HEK293 (cell line): Measurements from ENCODE around the gene KBTBD13.

Experiments used
- CTCF ChIA-PET: fragments of 350-600 bp; formaldehyde crosslinking; extraction: SDS; loops from one replicate; lab custom pipeline; 2021; ENCODE audit warnings: antibody characterized with exemption; lab: Yijun Ruan, JAX
- POLR2A ChIA-PET: fragments of 300-600 bp; formaldehyde crosslinking; extraction: SDS; loops from one replicate; lab custom pipeline; 2020; ENCODE audit warnings: antibody characterized with exemption, inconsistent platforms; lab: Yijun Ruan, JAX
- H3K27ac ChIP-seq: fragments of 200-500 bp; sonication (Bioruptor generic); 2 replicates; pipeline ENCODE4 v1.5.1; 2014; ENCODE audit warnings: low read depth, low read length, control low read depth, inconsistent platforms; ENCODE audit errors: extremely low read depth
- H3K36me3 ChIP-seq, 2 experiments: fragments of 200-500 bp in 1 of 2; sonication (Bioruptor generic) in 1 of 2; 1 replicate in 1 of 2; 2 replicates in 1 of 2; pipeline ENCODE4 v1.5.1; 2014 to 2017; ENCODE audit warnings: inconsistent platforms in 2 of 2, low read length in 2 of 2; ENCODE audit not compliant: control insufficient read depth in 2 of 2, insufficient read depth in 1 of 2
- H3K4me1 ChIP-seq: fragments of 200-500 bp; sonication (Bioruptor generic); 2 replicates; pipeline ENCODE4 v1.5.1; 2014; ENCODE audit warnings: mild to moderate bottlenecking, low read length, inconsistent platforms; ENCODE audit not compliant: control insufficient read depth, insufficient read depth
- H3K4me3 ChIP-seq: 2 replicates; pipeline ENCODE4 v1.5.1; 2011; ENCODE audit warnings: low read depth, mild to moderate bottlenecking, control low read depth, low read length, moderate library complexity
- H3K9me3 ChIP-seq: fragments of 200-500 bp; sonication (Bioruptor generic); 2 replicates; pipeline ENCODE4 v1.5.1; 2014; ENCODE audit warnings: low read depth, low read length, inconsistent platforms; ENCODE audit not compliant: control insufficient read depth, insufficient read depth
- BCL11B ChIP-seq: fragments of 450-650 bp; formaldehyde crosslinking; IDR thresholded peaks from 2 replicates; pipeline ENCODE4 v1.5.1; 2016; ENCODE audit warnings: low read depth, missing biosample characterization, missing genetic modification characterization
- GFI1B ChIP-seq: fragments of 450-650 bp; formaldehyde crosslinking; IDR thresholded peaks from 2 replicates; pipeline ENCODE4 v1.5.1; 2016; ENCODE audit warnings: missing biosample characterization, missing genetic modification characterization
- KLF10 ChIP-seq: fragments of 450-650 bp; IDR thresholded peaks from 2 replicates; pipeline ENCODE4 v1.5.1; 2018; ENCODE audit warnings: missing biosample characterization, mild to moderate bottlenecking, missing genetic modification characterization
- ZNF121 ChIP-seq: fragments of 450-650 bp; formaldehyde crosslinking; IDR thresholded peaks from 2 replicates; pipeline ENCODE4 v1.5.1; 2016; ENCODE audit warnings: missing biosample characterization, missing genetic modification characterization
- ZNF211 ChIP-seq: fragments of 450-650 bp; formaldehyde crosslinking; IDR thresholded peaks from 2 replicates; pipeline ENCODE4 v1.5.1; 2016; ENCODE audit warnings: low read depth, missing biosample characterization, missing genetic modification characterization
- ZNF248 ChIP-seq: fragments of 450-650 bp; formaldehyde crosslinking; IDR thresholded peaks from 2 replicates; pipeline ENCODE4 v1.5.1; 2017; ENCODE audit warnings: missing biosample characterization, missing genetic modification characterization
- ZNF311 ChIP-seq: fragments of 450-650 bp; formaldehyde crosslinking; IDR thresholded peaks from 2 replicates; pipeline ENCODE4 v1.5.1; 2017; ENCODE audit warnings: missing biosample characterization, missing genetic modification characterization, borderline replicate concordance
- ZNF394 ChIP-seq: fragments of 450-650 bp; formaldehyde crosslinking; IDR thresholded peaks from 2 replicates; pipeline ENCODE4 v1.5.1; 2016; ENCODE audit warnings: missing biosample characterization, missing genetic modification characterization, mild to moderate bottlenecking, moderate library complexity, borderline replicate concordance
- ZNF404 ChIP-seq: fragments of 450-650 bp; formaldehyde crosslinking; IDR thresholded peaks from 2 replicates; pipeline ENCODE4 v1.5.1; 2017; ENCODE audit warnings: missing biosample characterization, missing genetic modification characterization
- ZNF426 ChIP-seq: fragments of 450-650 bp; formaldehyde crosslinking; IDR thresholded peaks from 2 replicates; pipeline ENCODE4 v1.5.1; 2017; ENCODE audit warnings: missing biosample characterization, missing genetic modification characterization, mild to moderate bottlenecking, inconsistent platforms, moderate library complexity
- ZNF529 ChIP-seq: fragments of 450-650 bp; formaldehyde crosslinking; IDR thresholded peaks from 2 replicates; pipeline ENCODE4 v1.5.1; 2017; ENCODE audit warnings: missing genetic modification characterization, missing biosample characterization; ENCODE audit not compliant: insufficient replicate concordance
- ZNF600 ChIP-seq: fragments of 450-650 bp; formaldehyde crosslinking; IDR thresholded peaks from 2 replicates; pipeline ENCODE4 v1.5.1; 2016; ENCODE audit warnings: missing biosample characterization, missing genetic modification characterization
- ZNF623 ChIP-seq: fragments of 450-650 bp; formaldehyde crosslinking; IDR thresholded peaks from 2 replicates; pipeline ENCODE4 v1.5.1; 2016; ENCODE audit warnings: missing biosample characterization, missing genetic modification characterization
- ZNF664 ChIP-seq: fragments of 450-650 bp; formaldehyde crosslinking; IDR thresholded peaks from 2 replicates; pipeline ENCODE4 v1.5.1; 2016; ENCODE audit warnings: missing biosample characterization, missing genetic modification characterization
- ZSCAN30 ChIP-seq: fragments of 450-650 bp; IDR thresholded peaks from 2 replicates; pipeline ENCODE4 v1.5.1; 2018; ENCODE audit warnings: missing biosample characterization, mild to moderate bottlenecking, missing genetic modification characterization, moderate library complexity
- TF ChIP-seq, protein P1 (sequence below): fragments of 450-650 bp; formaldehyde crosslinking; IDR thresholded peaks from 2 replicates; pipeline ENCODE4 v1.5.0; 2017; ENCODE audit warnings: missing biosample characterization, missing genetic modification characterization, borderline replicate concordance
- TF ChIP-seq, protein P2 (sequence below): fragments of 450-650 bp; formaldehyde crosslinking; optimal IDR thresholded peaks from 2 replicates; pipeline ENCODE3; 2016; ENCODE audit warnings: missing biosample characterization, mild to moderate bottlenecking, missing genetic modification characterization
- TF ChIP-seq, protein P3 (sequence below): fragments of 450-650 bp; formaldehyde crosslinking; conservative IDR thresholded peaks from 2 replicates; pipeline ENCODE4 v1.5.1; 2016; ENCODE audit warnings: low read depth, missing biosample characterization, missing genetic modification characterization
- TF ChIP-seq, protein P4 (sequence below): fragments of 450-650 bp; formaldehyde crosslinking; conservative IDR thresholded peaks from 2 replicates; pipeline ENCODE4 v1.5.1; 2016; ENCODE audit warnings: low read depth, missing biosample characterization, missing genetic modification characterization
- TF ChIP-seq, protein P5 (sequence below): fragments of 450-650 bp; formaldehyde crosslinking; IDR thresholded peaks from 2 replicates; pipeline ENCODE4 v1.5.1; 2017; ENCODE audit warnings: missing biosample characterization, missing genetic modification characterization

KBTBD13 gene

DNA sequence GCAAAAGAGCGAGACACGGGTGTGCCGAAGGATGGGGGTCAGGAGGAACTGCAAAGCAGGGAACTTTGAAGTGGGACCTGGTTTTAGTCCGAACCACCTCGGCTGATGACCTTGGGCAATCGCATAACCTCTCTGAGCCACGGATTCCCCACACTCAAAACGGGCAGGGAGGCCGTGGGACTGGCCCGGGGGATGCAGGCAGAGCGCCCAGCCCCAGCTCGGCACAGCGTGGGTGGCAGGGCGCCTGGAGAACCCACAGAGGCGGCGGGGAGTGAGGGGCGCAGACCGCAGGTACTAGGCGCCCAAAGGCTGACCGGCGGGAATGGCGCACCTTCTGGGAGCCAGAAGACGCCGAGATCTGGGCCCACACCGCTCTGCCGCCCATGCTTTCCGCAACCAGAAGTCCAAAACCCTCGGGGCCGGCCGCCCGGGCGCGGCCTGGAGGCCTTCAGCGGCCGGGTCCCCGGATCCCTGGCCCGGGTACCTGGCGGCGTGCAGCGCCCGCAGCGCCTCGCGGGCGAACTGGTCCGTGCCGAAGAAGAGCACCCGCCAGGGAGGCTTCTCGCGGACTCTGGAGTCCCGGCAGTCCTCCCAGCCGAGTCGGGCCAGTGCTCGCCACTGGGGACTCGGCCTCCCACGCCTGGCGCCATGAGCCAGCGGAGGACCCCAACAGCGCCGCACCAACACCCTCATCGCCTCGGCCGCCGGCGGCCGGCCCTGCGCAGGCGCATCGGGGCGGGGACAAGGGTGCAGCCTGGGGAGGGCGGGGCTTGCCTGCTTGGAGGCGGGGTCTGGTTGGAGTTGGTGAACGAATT, 47.4 kb upstream of the KBTBD13 start, which contains the start of gene MTFMT (continued):
- TF ChIP-seq, protein P1, sequence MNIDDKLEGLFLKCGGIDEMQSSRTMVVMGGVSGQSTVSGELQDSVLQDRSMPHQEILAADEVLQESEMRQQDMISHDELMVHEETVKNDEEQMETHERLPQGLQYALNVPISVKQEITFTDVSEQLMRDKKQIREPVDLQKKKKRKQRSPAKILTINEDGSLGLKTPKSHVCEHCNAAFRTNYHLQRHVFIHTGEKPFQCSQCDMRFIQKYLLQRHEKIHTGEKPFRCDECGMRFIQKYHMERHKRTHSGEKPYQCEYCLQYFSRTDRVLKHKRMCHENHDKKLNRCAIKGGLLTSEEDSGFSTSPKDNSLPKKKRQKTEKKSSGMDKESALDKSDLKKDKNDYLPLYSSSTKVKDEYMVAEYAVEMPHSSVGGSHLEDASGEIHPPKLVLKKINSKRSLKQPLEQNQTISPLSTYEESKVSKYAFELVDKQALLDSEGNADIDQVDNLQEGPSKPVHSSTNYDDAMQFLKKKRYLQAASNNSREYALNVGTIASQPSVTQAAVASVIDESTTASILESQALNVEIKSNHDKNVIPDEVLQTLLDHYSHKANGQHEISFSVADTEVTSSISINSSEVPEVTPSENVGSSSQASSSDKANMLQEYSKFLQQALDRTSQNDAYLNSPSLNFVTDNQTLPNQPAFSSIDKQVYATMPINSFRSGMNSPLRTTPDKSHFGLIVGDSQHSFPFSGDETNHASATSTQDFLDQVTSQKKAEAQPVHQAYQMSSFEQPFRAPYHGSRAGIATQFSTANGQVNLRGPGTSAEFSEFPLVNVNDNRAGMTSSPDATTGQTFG (tag by site-specific recombination): no peak
- TF ChIP-seq, protein P2, sequence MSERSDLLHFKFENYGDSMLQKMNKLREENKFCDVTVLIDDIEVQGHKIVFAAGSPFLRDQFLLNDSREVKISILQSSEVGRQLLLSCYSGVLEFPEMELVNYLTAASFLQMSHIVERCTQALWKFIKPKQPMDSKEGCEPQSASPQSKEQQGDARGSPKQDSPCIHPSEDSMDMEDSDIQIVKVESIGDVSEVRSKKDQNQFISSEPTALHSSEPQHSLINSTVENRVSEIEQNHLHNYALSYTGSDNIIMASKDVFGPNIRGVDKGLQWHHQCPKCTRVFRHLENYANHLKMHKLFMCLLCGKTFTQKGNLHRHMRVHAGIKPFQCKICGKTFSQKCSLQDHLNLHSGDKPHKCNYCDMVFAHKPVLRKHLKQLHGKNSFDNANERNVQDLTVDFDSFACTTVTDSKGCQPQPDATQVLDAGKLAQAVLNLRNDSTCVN (tag by site-specific recombination): peak; percentile 38
- TF ChIP-seq ZNF600 (tag by site-specific recombination) (0 out of 2 replicates have a peak, but pooled peaks have one; percentile 14), BCL11B (tag by site-specific recombination) (no peak)

DNA sequence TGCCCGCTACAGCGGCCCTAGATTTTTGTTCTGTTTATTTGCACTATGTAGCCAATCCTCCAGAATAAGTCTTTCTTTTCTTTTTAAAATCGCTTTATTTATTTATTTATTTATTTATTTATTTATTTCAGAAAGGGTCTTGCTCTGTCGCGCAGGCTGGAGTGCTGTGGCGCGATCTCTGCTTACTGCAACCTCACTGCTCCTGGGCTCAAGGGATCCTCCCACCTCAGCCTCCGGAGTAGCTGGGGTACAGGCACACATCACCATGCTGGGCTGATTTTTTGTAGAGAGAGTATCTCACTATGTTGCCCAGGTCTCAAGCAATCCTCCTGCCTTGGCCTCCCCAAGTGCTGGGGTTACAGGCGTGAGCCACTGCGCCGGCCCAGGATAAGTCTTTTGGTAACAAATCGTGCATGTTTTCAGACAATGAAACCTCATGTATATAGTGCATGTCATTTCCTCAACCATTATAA, 46.8 kb upstream of the KBTBD13 start:
- TF ChIP-seq, protein P3, sequence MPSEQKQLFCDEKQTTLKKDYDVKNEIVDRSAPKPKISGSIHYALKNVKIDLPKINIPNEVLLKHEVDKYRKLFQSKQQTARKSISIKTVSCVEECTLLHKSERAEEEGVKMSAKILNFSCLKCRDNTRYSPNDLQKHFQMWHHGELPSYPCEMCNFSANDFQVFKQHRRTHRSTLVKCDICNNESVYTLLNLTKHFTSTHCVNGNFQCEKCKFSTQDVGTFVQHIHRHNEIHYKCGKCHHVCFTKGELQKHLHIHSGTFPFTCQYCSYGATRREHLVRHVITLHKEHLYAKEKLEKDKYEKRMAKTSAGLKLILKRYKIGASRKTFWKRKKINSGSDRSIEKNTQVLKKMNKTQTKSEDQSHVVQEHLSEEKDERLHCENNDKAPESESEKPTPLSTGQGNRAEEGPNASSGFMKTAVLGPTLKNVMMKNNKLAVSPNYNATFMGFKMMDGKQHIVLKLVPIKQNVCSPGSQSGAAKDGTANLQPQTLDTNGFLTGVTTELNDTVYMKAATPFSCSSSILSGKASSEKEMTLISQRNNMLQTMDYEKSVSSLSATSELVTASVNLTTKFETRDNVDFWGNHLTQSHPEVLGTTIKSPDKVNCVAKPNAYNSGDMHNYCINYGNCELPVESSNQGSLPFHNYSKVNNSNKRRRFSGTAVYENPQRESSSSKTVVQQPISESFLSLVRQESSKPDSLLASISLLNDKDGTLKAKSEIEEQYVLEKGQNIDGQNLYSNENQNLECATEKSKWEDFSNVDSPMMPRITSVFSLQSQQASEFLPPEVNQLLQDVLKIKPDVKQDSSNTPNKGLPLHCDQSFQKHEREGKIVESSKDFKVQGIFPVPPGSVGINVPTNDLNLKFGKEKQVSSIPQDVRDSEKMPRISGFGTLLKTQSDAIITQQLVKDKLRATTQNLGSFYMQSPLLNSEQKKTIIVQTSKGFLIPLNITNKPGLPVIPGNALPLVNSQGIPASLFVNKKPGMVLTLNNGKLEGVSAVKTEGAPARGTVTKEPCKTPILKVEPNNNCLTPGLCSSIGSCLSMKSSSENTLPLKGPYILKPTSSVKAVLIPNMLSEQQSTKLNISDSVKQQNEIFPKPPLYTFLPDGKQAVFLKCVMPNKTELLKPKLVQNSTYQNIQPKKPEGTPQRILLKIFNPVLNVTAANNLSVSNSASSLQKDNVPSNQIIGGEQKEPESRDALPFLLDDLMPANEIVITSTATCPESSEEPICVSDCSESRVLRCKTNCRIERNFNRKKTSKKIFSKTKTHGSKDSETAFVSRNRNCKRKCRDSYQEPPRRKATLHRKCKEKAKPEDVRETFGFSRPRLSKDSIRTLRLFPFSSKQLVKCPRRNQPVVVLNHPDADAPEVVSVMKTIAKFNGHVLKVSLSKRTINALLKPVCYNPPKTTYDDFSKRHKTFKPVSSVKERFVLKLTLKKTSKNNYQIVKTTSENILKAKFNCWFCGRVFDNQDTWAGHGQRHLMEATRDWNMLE: peak; percentile 59; the same call in 1 of the 2 replicates
- TF ChIP-seq ZNF211 (no peak), ZNF248 (no peak), ZNF623 (tag by site-specific recombination) (peak; percentile 45), ZNF426 (tag by site-specific recombination) (peak; percentile 56), ZSCAN30 (tag by site-specific recombination) (no peak), ZNF311 (tag by site-specific recombination) (no peak), ZNF404 (tag by site-specific recombination) (no peak), ZNF664 (tag by site-specific recombination) (peak; percentile 39; the same call in 1 of the 2 replicates), ZNF394 (peak; percentile 76; the same call in 1 of the 2 replicates), GFI1B (tag by site-specific recombination) (no peak), ZNF121 (tag by site-specific recombination) (0 out of 2 replicates have a peak, but pooled peaks have one; percentile 35), KLF10 (tag by site-specific recombination) (no peak), ZNF529 (tag by site-specific recombination) (no peak)
- TF ChIP-seq, protein P4, sequence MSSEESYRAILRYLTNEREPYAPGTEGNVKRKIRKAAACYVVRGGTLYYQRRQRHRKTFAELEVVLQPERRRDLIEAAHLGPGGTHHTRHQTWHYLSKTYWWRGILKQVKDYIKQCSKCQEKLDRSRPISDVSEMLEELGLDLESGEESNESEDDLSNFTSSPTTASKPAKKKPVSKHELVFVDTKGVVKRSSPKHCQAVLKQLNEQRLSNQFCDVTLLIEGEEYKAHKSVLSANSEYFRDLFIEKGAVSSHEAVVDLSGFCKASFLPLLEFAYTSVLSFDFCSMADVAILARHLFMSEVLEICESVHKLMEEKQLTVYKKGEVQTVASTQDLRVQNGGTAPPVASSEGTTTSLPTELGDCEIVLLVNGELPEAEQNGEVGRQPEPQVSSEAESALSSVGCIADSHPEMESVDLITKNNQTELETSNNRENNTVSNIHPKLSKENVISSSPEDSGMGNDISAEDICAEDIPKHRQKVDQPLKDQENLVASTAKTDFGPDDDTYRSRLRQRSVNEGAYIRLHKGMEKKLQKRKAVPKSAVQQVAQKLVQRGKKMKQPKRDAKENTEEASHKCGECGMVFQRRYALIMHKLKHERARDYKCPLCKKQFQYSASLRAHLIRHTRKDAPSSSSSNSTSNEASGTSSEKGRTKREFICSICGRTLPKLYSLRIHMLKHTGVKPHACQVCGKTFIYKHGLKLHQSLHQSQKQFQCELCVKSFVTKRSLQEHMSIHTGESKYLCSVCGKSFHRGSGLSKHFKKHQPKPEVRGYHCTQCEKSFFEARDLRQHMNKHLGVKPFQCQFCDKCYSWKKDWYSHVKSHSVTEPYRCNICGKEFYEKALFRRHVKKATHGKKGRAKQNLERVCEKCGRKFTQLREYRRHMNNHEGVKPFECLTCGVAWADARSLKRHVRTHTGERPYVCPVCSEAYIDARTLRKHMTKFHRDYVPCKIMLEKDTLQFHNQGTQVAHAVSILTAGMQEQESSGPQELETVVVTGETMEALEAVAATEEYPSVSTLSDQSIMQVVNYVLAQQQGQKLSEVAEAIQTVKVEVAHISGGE (tag by site-specific recombination): no peak; the same call in 1 of the 2 replicates
- TF ChIP-seq, protein P5, sequence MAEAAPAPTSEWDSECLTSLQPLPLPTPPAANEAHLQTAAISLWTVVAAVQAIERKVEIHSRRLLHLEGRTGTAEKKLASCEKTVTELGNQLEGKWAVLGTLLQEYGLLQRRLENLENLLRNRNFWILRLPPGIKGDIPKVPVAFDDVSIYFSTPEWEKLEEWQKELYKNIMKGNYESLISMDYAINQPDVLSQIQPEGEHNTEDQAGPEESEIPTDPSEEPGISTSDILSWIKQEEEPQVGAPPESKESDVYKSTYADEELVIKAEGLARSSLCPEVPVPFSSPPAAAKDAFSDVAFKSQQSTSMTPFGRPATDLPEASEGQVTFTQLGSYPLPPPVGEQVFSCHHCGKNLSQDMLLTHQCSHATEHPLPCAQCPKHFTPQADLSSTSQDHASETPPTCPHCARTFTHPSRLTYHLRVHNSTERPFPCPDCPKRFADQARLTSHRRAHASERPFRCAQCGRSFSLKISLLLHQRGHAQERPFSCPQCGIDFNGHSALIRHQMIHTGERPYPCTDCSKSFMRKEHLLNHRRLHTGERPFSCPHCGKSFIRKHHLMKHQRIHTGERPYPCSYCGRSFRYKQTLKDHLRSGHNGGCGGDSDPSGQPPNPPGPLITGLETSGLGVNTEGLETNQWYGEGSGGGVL (tag by site-specific recombination): no peak

More for the DNA sequence above, 46.8 kb upstream of the KBTBD13 start:
- no peaks in the 10 kb centered on the region for H3K4me1 ChIP-seq
- H3K27ac ChIP-seq: no peak overlapping the region
- ChIA-PET CTCF (no interaction called here), POLR2A (no interaction called here)
- no peaks in the 10 kb centered on the region for H3K9me3 ChIP-seq
- peaks cover 7 to 19% of the 10 kb centered on the region in 2 experiments; a peak in 2 of 3 replicates for H3K36me3 ChIP-seq
- H3K4me3 ChIP-seq: no peak overlapping the region
